GM12874 (cell line): ENCODE measurements around the gene INPP5A.

Experiments used
- TF ChIP-seq, protein P1 (sequence below): IDR thresholded peaks from 2 replicates; pipeline ENCODE4 v1.5.1; 2011; ENCODE audit warnings: low read depth, mild to moderate bottlenecking, control low read depth, low read length, moderate library complexity; ENCODE audit not compliant: insufficient read depth

INPP5A gene

GRCh38 chr10:132675031-132675740, 137.6 kb downstream of the INPP5A start:
- TF ChIP-seq, protein P1, sequence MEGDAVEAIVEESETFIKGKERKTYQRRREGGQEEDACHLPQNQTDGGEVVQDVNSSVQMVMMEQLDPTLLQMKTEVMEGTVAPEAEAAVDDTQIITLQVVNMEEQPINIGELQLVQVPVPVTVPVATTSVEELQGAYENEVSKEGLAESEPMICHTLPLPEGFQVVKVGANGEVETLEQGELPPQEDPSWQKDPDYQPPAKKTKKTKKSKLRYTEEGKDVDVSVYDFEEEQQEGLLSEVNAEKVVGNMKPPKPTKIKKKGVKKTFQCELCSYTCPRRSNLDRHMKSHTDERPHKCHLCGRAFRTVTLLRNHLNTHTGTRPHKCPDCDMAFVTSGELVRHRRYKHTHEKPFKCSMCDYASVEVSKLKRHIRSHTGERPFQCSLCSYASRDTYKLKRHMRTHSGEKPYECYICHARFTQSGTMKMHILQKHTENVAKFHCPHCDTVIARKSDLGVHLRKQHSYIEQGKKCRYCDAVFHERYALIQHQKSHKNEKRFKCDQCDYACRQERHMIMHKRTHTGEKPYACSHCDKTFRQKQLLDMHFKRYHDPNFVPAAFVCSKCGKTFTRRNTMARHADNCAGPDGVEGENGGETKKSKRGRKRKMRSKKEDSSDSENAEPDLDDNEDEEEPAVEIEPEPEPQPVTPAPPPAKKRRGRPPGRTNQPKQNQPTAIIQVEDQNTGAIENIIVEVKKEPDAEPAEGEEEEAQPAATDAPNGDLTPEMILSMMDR = no peak

- TF ChIP-seq, protein P1 = no peak
Measured at GRCh38 chr10:132676193-132676891, 138.8 kb downstream of the INPP5A start.

GRCh38 chr10:132677096-132677472, 139.5 kb downstream of the INPP5A start:
- TF ChIP-seq, protein P1 = no peak

DNA sequence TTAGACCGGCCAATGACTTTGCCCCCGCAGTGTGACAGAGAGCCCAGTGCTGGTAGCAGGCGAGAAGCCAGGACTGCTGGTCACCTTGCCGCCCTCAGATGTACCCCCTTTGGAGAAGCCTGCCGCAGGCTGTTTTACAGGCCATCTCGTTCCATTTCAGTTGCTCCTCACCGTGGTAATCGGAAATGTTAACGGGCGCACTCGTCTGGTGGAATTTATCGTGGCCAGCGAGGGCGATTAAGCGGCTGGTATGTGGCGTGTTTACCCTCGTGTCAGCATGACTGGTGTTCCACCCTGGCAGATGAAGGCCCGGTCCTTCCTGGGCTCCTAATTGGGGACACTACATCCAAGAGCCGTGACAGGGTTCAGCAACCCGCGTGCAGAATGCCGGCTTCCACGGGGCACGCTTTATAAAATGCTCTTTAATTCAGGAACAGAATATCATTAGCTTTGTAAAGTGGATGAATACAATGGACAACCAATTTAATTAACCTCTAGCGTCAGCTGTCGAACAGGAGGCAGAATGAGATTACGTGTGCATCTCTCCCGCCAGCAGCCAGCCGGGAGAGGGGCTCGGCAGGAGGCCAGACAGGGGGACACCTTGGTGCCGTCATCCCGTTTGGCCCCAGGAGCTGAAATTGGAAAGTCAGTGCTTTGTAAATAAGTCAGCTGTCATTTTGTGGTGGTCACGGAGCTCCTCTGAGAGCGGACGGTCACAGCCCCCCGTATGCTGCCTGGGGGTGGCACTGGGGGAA, 140.1 kb downstream of the INPP5A start:
- TF ChIP-seq, protein P1 = no peak

GRCh38 chr10:132678436-132679216, 141.0 kb downstream of the INPP5A start:
- TF ChIP-seq, protein P1 = no peak

- TF ChIP-seq, protein P1 = no peak
Measured at GRCh38 chr10:132679217-132679595, 141.6 kb downstream of the INPP5A start.
